HUES6 (cell line): ENCODE measurements around the gene HOXA7.

Experiments used
- H3K27ac ChIP-seq: 2 replicates; pipeline ENCODE4 v1.7.0; 2013; ENCODE audit warnings: low read depth, mild to moderate bottlenecking, low read length, inconsistent platforms
- H3K27me3 ChIP-seq: 2 replicates; pipeline ENCODE4 v1.6.1; 2013; ENCODE audit warnings: low read length; ENCODE audit not compliant: control insufficient read depth, insufficient read depth
- H3K36me3 ChIP-seq: 2 replicates; pipeline ENCODE4 v1.6.1; 2013; ENCODE audit warnings: low read length; ENCODE audit not compliant: control insufficient read depth, insufficient read depth
- H3K4me1 ChIP-seq: 2 replicates; pipeline ENCODE4 v1.6.1; 2013; ENCODE audit warnings: low read length; ENCODE audit not compliant: control insufficient read depth, insufficient read depth
- H3K4me3 ChIP-seq: 2 replicates; pipeline ENCODE4 v1.5.1; 2013; ENCODE audit warnings: low read depth, low read length
- H3K9ac ChIP-seq: one replicate; pipeline ENCODE4 v1.6.1; 2013; ENCODE audit warnings: mild to moderate bottlenecking, low read length
- H3K9me3 ChIP-seq: 2 replicates; pipeline ENCODE4 v1.6.1; 2013; ENCODE audit warnings: low read depth, low read length; ENCODE audit not compliant: control insufficient read depth, insufficient read depth

The HOXA7 gene

DNA sequence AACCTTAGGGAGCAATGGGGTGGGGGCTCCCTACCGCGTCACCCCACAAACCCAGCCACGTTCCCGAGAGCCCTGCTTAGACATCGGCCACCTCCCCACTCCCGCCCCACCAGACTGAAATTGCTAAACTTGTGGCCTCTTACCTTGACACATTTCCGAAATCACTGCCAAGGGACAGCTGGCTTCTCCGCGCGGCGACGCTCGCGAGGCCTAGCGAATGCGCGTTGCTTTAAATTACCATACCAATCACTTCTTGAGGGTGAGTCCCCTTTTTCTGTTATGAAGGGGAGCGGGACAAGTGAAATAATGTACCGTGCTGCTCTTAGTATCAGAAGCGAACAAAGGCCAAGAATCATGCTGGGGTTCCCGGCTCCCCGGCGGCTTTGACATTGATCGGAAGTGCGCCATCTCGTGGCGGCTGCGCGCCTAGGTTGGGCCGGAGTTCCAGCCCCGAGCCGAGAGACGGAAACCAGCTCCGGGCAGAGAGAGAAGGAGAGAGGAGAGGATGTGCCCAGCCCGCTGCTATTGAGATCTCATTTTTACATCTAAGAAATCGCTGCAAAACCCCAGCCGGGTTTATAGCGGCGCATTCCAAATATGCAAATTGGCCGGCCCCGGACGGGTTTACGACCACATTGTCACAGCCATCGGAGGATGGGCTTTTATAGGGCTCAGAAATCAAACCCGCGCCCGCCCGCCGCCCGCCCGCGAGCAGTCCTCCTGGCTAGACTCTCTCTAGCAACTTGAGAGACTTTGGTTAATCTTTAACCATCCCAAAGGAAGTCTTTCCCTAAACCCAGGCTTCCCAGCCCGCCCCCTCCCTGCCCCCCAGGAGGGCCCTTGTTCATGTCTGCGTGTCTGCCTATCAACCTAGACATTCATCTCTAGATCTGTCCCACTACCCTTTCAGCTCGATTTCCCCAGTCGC, 23.3 kb upstream of the HOXA7 start:
- no peaks in the 10 kb centered on the region for H3K36me3 ChIP-seq
- H3K27ac ChIP-seq, result no peak overlapping the region
- peak overlapping the region; percentile 73 for H3K9ac ChIP-seq
- H3K27me3 ChIP-seq, result peaks cover 100% of the 10 kb centered on the region
- H3K4me3 ChIP-seq, result peak overlapping the region; percentile 58
- no peaks in the 10 kb centered on the region for H3K9me3 ChIP-seq
- peaks cover 13% of the 10 kb centered on the region for H3K4me1 ChIP-seq

DNA sequence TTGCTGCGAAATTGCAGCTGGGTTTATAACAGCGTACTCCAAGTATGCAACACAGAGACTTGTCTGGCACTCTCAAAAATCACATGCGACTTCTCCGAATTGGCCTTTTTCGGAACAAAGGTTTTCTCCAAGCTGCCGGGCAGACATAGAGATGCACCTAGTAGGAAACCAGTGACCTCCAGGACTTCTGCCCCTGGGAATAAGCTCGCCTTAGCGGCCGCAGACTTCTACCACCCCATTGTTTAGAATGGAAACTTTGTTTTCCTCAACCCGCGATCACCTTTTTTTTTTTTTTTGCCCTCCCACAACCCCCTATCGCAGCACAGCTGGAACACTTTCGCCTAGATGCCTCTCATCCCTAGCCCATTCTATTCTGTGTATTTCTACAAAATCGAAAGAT, 22.6 kb upstream of the HOXA7 start:
- H3K9me3 ChIP-seq, result no peaks in the 10 kb centered on the region
- H3K4me1 ChIP-seq, result peaks cover 10% of the 10 kb centered on the region; the same call in 1 of the 2 replicates
- peak overlapping the region; percentile 58 for H3K4me3 ChIP-seq
- H3K27ac ChIP-seq, result no peak overlapping the region
- no peaks in the 10 kb centered on the region for H3K36me3 ChIP-seq
- peaks cover 100% of the 10 kb centered on the region for H3K27me3 ChIP-seq
- peak overlapping the region; percentile 73 for H3K9ac ChIP-seq

DNA sequence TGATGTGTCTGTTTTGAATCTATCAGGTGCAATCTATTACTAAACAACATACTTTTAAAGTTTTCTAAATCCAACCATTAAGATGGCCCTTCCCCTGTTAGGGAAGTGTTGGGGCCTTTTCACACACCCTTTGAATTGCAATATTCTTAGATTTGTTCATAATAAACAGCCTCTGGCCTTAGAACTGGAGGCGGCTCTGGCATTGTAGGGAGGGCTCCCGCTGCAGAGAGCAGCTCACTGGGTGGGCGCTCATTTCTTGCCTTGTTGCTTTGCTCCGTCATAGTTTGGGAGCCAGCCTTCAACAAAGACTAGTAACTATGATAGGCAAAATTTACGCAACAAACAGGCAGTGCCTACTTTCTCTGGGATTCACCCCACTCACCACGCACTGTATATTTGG, 21.9 kb upstream of the HOXA7 start:
- H3K27me3 ChIP-seq, result peaks cover 100% of the 10 kb centered on the region
- no peak overlapping the region for H3K27ac ChIP-seq
- H3K9ac ChIP-seq, result peak overlapping the region; percentile 68
- no peaks in the 10 kb centered on the region for H3K36me3 ChIP-seq
- peak overlapping the region; percentile 58; the same call in 1 of the 2 replicates for H3K4me3 ChIP-seq
- H3K9me3 ChIP-seq, result no peaks in the 10 kb centered on the region
- peaks cover 6% of the 10 kb centered on the region; the same call in 1 of the 2 replicates for H3K4me1 ChIP-seq

DNA sequence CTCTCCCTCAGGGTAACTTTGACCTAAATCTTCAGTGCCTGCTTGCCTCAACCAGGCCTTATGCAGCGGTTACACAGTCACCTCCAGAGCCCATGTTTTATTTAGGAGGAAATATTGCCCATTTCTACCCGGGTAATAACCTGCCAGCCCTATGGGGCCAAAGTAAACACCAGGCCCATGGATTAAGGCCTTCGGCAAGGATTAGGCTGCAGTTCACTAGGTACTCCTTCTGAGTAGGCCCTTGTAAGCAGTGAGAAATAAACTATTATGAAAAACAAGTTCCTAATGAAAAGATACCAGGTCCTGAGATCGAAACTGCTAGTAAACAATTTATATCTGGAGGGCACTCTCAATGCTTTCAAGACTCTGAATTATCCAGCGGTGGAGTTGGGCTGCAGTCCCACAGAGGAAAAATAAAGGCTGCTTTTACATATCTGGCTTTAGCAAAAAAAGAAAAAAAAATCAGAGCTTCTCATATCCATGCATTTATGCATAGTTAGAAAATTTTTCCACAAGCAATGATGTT, 21.4 kb upstream of the HOXA7 start:
- no peaks in the 10 kb centered on the region for H3K9me3 ChIP-seq
- no peaks in the 10 kb centered on the region for H3K36me3 ChIP-seq
- peaks cover 100% of the 10 kb centered on the region for H3K27me3 ChIP-seq
- H3K4me3 ChIP-seq, result peak overlapping the region; percentile 58; the same call in 1 of the 2 replicates
- H3K27ac ChIP-seq, result no peak overlapping the region
- peaks cover 6% of the 10 kb centered on the region; the same call in 1 of the 2 replicates for H3K4me1 ChIP-seq
- peak overlapping the region; percentile 68 for H3K9ac ChIP-seq

DNA sequence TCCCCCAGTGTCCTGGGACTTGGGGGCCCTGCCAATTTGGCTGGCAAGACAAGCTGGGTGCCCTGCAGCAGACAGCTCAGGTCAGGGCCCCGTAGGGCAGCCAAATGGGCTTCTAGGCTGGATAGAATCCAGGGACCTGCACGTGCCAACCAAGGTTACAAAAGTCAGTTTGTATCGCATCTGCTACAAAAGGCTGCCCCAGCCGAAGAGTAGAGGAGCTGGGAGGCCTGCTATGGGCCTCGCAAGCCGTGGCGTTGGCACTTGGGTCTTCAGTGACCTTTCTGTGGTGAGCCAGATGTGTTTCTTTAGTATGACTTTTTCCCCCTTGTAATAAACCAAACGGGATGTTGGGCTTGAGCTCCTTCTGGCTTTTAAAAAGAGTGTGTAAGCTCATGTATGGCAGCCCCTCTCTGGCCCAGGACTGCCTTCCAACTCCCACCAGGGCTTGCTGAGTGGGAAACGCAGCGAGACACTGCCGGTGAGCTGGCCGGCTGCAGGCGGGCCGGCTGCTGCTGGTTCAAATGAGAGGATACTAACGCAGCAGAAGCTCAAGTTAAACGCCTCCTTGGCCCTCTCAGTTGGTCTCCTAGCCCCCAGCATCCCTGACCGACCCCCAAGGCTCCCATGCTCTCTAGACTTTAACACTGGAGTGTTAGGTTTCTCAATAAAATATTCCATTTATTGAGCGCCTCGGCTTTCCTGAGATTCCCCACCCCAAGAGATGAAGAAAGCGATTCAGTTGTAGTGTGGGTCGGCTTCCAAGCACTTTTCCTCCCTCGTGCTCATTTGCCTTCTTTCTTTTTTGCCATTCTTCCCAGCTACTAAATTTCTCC, 20.7 kb upstream of the HOXA7 start:
- Histone ChIP-seq H3K36me3 (no peaks in the 10 kb centered on the region), H3K9ac (peak overlapping the region; percentile 68), H3K4me1 (peaks cover 9% of the 10 kb centered on the region), H3K4me3 (peak overlapping the region; percentile 14; the same call in 1 of the 2 replicates), H3K27ac (no peak overlapping the region), H3K9me3 (no peaks in the 10 kb centered on the region), H3K27me3 (peaks cover 100% of the 10 kb centered on the region)

DNA sequence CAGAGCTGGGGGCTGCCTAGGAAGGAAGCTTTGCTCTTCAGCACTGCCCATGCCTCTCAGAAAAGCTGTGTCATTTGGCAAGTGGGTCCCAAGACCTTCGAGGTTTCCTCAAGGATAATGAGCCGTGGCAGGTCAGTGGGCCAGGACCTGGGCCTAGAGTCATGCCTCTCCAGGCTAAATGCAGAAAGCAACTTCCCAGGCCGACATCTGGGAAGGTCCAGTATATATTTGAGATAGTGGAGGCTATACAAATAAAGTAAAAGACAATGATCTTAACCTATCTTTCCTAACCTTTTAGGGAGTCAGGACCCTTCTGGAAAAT, 20.0 kb upstream of the HOXA7 start:
- H3K27me3 ChIP-seq, result peaks cover 100% of the 10 kb centered on the region
- H3K4me3 ChIP-seq, result peak overlapping the region; percentile 9; the same call in 1 of the 2 replicates
- no peak overlapping the region for H3K27ac ChIP-seq
- no peaks in the 10 kb centered on the region for H3K9me3 ChIP-seq
- peak overlapping the region; percentile 68 for H3K9ac ChIP-seq
- H3K36me3 ChIP-seq, result no peaks in the 10 kb centered on the region
- peaks cover 13% of the 10 kb centered on the region for H3K4me1 ChIP-seq

DNA sequence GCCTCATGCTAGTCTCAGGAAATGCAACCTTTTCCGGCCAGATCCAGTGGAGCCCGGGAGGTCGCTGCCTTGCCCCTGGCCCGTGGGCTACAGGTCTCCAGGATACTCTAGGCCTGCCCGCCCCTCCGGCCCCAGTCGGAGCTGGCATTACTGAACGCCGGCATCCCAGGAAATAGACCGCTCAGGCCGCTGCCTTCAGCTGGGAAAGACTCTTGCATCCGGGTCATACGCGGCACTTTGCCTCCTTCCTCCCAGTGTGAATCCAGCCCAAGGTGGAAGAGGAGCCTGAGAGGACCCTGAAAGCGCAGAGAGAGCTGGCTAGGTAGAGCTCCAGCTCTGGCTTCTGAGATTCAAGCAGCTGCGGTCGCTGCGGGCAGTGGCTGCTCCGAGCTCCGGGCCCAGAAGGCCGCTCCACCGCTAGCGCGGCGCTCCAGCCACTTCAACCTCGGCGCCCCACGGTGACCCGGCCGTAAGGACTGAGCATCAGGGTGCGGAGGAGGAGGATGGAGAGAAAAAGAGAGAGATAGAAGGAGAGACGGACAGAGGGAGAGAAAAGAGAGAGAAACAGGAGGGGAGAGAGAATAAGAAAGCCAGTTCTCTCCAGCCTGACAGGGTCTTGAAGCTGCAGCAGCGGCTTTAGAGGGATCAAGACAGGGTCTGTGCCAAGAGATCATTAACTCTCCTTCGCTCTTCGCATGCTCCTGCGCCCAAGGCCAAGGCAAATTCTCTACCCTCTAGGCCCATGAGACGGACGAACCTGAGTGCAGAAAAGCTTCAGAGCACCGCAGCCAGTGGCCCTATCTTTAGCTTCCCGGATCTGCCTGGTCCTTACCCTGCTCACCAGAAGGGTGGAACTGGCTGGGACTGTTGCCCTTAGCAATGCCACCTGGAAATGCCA, 19.4 kb upstream of the HOXA7 start:
- Histone ChIP-seq H3K27ac (no peak overlapping the region), H3K9me3 (no peaks in the 10 kb centered on the region), H3K27me3 (peaks cover 100% of the 10 kb centered on the region), H3K36me3 (no peaks in the 10 kb centered on the region), H3K4me1 (peaks cover 17% of the 10 kb centered on the region), H3K9ac (peak overlapping the region; percentile 68), H3K4me3 (peak overlapping the region; percentile 9; the same call in 1 of the 2 replicates)

DNA sequence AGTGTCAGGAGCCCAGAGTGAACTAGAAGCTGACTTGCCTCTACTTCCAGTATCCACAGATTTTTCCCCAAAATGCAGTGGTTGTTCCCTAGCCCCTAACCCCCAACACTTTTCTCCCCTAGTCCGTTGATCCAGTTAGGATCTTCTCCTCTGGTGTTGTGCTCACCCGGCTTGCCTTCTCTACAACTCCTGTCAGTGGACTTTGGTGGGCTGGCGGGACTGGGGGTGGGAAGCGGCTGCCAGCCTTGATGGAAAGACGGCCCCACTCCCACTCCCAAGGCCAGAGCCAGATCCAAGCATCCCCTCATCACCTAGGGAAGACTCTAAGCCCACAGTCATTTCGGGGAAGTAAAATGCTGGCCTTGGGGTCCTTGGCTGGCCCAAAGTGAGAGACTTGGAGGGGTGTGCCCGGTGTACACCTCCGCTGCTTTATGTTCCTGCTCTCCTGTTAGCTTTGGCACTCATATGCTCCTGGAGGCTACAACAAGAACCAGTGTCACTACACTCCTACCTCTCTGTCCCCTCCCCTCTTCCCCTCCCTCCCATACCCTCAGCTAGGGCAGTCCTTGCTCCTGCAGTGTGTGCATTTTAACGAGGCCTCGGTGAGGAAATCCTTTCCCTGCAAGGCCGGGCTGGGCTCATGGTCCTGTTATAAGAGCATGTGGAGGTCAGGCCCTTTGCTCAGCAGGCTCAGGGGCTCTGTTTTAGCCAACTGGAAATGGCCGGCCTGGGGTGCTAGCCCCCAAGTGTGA, 18.6 kb upstream of the HOXA7 start:
- Histone ChIP-seq H3K27me3 (peaks cover 100% of the 10 kb centered on the region), H3K4me1 (peaks cover 17% of the 10 kb centered on the region), H3K4me3 (peak overlapping the region; percentile 48; the same call in 1 of the 2 replicates)

DNA sequence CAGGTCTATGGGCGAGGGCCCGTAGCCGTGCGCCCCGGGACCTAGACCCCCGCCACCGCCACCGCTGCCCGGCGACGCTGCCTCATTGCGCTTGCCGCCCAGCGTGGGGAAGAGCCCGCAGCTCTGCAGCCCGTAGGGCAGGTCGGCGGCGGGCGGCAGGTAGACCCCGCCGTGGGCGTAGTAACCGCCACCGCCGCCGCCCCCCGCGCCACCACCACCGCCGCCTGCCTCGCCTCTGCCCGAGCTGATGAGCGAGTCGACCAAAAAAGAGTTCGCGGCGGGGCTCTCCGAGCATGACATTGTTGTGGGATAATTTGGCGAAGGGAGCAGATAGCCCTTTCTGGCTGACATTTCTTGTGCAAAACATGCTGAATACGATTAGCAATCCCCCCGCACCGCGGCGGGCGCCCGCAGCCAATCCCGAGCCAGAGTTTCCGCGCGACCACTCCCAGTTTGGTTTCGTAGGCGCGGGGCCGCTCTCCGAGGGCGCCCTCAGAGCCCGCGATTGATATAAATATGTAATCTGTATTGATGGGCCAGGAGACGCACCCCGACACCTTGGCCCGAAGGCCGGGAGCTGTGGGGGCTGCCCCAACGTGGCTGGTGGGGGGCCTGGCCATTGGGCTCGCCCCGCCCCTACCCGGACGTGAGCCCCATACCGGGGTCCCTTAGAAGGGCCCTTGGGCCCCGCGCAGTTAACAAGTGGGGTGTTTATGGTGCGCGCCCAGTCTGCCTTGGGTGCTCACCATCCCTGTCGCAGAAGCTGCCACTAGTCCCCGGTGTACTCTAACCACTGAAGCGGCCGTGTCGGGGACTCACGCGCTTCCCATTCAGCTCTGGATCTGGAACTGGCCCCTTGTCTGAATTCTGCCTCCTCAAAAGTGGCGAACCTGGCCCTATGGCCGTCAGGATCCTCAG, 17.7 kb upstream of the HOXA7 start, which contains the start of gene HOXA10:
HOXA10 (minus strand) TSS at position 365 of the 918 bp plus-strand sequence; CDS start at position 351, 14 bp downstream.
- Histone ChIP-seq H3K9me3 (no peaks in the 10 kb centered on the region), H3K4me1 (peaks cover 13% of the 10 kb centered on the region), H3K9ac (peak within 1 kb of the TSS; percentile 93), H3K36me3 (no peaks in the 10 kb centered on the region), H3K27ac (no peak within 1 kb of the TSS), H3K27me3 (peaks cover 100% of the 10 kb centered on the region), H3K4me3 (peak within 1 kb of the TSS; percentile 48)

More for the DNA sequence above, 18.6 kb upstream of the HOXA7 start:
- Histone ChIP-seq H3K36me3 (no peaks in the 10 kb centered on the region), H3K9ac (peak overlapping the region; percentile 68), H3K27ac (no peak overlapping the region), H3K9me3 (no peaks in the 10 kb centered on the region)
